Activated CD4-positive, alpha-beta T cell treated with anti-CD3 and anti-CD28 coated beads for 1 hour (primary cell): ENCODE measurements around the gene BCL7A.
"Not testable (repeated sequence)": the region's sequence is repeated elsewhere in the genome, so short reads cannot be mapped to it uniquely, and the experiment has no call there.

Experiments used
- DNase-seq: peaks from one replicate; pipeline ENCODE4 v3.0.0-alpha.2; 2020

Gene BCL7A

DNA sequence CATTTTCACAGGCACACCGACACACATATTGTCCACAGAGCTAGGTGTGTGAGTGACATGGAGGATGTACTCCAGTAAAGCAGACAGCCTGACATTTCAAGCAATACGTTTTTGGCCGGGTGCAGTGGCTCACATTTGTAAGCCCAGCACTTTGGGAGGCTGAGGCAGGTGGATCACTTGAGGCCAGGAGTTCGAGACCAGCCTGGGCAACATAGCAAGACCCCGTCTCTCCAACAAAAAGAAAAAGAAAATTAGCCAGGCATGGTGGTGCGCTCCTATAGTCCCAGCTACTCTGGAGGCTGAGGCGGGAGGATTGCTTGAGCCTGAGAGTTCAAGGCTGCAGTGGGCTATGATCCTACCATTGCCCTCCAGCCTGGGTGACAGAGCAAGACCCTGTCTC lies 34.7 kb downstream of the BCL7A start:
- DNase-seq, result not testable (repeated sequence)

- no peak for DNase-seq
Measured at GRCh38 chr12:122057007-122057735, 35.5 kb downstream of the BCL7A start.

DNA sequence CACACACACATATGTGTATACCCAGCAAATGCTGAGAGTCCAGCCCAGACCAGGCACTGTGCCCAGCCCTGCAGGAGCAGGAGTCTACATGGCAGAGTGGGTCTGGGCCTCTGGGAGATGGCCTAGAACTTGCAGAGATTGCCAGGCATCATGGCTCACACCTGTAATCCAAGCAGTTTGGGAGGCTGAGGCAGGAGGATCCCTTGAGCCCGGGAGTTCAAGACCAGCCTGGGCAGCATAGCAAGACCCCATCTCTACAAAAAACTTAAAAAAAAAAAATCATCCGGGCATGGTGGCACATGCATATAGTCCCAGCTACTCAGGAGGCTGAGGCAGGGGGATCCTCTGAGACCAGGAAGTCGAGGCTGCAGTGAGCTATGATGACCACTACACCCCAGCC lies 36.1 kb downstream of the BCL7A start:
- DNase-seq, result no peak

- no peak for DNase-seq
Measured at GRCh38 chr12:122058549-122059149, 37.0 kb downstream of the BCL7A start.

DNA sequence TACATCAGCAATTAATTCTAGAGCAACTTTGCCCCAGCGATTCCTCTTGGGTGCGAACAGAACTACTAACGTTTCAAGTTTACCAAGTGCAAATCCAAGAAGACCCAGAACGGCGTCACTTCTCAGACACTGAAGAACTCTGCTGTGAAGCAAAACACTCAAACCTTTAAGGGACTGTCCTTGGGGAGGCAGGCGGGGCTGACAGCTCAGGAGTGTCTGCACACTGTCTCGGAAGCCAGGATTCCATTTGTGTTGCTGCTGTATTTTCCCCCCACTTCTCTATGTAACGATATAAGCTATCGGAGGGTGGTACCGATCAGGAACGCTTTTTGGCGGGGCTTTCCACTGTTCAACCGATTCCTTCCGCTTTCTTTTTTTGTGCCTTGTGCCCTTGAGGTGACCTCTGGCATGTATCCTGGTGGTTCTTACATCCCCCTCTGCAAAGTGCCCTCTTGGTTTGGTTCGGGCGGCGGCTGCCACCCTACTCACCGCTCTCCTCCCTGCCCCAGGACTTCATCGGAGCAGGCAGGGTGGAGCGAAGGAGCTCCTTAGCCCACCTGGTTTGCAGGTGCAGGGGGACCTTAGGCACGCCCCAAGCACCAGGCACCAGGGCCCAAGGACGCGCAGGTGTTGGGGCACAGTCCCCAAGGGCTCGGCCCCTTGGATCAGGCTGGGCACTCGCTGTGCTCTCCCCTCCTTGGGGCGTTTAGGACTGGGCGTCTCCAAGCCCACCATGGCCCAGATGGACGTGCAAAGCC lies 37.7 kb downstream of the BCL7A start:
- DNase-seq, result no peak

GRCh38 chr12:122060081-122060501 lies 38.4 kb downstream of the BCL7A start:
- no peak for DNase-seq

DNA sequence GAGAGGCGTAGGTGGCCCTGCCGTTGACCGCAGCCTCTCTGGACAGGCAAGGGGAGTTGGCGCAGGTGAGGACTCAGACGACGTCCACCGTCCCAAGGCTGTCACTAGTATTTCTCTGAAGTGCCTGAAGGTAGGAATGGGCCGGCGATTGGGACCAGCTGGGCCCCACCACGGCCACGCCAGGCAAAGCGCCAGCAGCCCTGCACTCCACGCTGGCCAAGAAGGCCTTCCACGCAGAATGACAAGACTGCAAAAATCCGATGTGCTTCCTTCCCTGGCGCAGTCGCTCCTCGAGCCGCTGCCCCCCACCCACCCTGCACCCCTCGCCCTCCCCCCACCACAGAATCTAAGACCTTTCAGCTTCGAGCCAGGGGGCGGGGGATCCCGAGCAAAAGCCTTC lies 39.6 kb downstream of the BCL7A start:
- DNase-seq, result no peak

GRCh38 chr12:122062832-122063693 lies 41.4 kb downstream of the BCL7A start:
- DNase-seq, result no peak

DNA sequence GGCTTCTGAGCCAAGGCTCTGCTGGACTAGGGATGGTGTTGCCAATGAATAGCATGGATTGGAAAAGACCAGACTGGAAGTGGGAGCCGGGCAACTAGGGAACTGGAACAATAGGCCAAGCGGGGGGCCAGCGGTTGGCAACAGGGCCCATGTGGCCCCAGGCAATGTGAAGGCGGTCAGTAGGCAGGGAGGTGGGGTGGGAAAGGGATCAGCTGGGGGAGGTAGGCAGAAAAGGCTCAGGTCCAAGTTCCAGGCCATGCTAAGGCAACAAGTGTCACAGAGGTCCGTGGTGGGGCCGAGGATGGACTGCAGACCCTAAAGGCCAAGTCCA lies 42.0 kb downstream of the BCL7A start:
- DNase-seq, result no peak

- no peak for DNase-seq
Measured at GRCh38 chr12:122064025-122064777, 42.5 kb downstream of the BCL7A start.

GRCh38 chr12:122064780-122065588 lies 43.3 kb downstream of the BCL7A start:
- no peak for DNase-seq

GRCh38 chr12:122067548-122067947 lies 45.9 kb downstream of the BCL7A start:
- no peak for DNase-seq

DNA sequence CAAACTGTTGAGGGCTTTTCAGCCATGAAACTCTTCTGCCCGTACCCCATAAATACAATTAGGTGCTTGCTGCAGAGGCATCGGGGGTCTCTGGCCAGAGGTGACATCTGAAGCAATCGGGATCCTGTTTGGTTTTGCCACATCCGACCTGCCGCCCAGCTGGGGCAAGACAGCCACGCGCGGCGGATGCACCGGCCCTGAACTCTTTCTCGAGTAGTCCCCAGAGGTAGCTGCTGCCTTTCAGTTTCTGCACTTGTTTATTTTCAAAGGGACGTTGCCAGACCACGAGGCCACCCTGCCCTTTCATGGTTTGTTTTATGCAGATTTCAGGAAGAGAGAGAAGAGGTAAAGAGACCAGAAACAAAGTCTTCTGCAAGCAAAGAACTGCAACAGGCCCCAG lies 46.3 kb downstream of the BCL7A start:
- DNase-seq, result peak; percentile 16

DNA sequence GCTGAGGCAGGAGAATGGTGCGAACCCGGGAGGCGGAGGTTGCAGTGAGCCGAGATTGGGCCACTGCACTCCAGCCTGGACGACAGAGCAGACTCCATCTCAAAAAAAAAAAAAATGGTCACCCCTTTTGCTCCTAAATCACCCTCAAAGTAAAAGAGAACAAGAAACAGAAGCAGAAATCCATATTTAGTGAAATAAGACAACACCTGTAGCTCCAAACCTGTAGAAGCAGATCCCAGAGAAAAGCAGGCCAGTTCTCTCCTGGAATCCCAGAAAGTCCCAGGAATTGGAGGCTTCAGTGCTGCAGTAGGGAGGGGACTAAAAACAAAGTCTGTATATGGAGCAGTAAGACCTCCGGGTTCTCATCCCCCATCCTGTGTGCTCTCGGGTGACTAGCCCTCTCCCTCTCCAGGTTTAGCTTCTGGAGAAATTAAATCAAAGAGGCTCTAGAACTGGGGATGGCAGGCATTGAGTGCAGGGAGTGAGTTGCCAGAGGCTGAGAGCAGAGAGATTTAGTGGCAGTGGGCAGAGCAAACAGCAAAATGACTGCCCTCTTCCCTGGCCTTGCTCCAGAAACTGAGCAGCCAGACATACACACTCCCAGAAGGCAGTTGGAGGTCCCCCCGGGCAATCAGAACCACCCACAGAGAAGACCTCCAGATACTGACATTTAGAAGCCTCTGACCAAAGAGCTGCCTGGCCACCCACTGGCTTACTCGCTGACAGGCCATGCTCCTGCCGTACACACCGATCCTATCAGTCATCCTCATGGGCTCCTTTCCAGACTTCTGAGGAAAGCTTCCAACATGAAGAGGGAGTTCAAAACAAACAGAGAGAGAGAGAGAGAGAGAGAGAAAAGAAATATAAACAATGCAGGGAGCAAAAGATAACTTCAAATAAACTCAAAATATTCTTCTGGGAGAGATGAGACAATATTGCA lies 50.6 kb downstream of the BCL7A start:
- no peak for DNase-seq

DNA sequence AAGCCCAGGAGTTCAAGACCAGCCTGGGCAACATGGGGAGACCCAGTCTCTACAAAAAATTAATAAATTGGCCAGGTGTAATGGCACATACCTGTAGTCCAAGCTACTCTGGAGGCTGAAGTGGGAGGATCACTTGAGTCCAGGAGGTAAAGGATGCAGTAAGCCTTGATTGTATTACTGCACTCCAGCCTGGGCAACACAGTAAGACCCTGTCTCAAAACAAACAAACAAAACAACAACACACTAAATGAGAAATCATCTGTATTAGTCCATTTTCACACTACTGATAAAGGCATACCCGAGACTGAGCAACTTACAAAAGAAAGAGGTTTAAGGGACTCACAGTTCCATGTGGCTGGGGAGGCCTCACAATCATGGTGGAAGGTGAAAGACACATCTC lies 52.1 kb downstream of the BCL7A start:
- DNase-seq, result no peak

GRCh38 chr12:122076743-122077495 lies 55.2 kb downstream of the BCL7A start:
- no peak for DNase-seq

DNA sequence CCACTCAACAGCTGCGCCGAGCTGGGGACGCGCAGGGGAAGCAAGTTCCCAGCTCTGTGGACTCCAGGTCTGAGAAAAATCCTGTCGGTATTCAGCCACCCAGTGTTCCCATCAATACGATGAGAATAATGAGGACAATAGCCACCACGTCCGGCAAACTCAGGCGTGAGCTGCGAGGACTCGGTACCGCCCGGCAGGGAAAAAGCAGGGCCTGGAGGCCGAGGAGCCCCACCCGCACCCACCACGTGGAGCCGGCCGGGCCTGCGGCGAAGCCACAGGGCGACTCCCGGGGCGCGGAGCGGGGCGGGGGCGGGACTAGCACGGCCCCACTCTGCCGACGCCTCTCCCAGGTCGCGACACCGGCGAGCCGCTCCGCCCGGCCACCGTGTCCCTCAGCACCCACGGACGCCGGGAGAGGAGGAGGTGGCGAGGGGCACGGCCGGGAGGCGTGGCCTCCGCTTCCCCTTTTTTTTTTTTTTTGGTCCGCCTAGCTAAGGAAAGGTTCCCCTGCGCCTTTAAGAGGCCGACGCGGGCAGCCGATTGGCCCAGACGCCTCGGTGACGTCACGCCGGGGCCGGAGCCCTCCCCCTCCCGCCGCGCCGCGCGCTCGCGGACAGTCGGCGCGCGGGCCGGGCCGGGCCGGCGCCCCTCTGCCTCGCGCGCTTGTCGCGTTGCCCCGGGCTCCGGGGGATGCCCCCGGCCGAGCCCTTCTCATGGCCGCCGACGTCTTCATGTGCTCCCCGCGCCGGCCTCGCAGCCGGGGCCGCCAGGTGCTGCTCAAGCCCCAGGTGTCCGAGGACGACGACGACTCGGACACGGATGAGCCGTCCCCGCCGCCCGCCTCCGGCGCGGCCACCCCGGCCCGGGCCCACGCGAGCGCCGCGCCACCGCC lies 56.7 kb downstream of the BCL7A start, which contains the start of gene MLXIP:
Gene MLXIP (plus strand): TSS at position 616 of the 892 bp plus-strand sequence. CDS start 98 bp downstream, at position 714.
- peak; percentile 83 for DNase-seq

GRCh38 chr12:122079033-122079531 lies 57.4 kb downstream of the BCL7A start:
- DNase-seq, result no peak
